ENCODE measurements around the gene SLC12A7. TPM values are rescaled to one million over a fixed set of nuclear protein-coding genes. Genes with fewer than 3 reads are reported as not detected.

Gene SLC12A7
- total RNA-seq, 1 experiment from 2014 or later, result 134 TPM

GRCh38 chr5:1051366-1051720, 60.5 kb downstream of the SLC12A7 start:
- no peak for DNase-seq (ENCODE audit: low spot score)

GRCh38 chr5:1050423-1051365, 61.2 kb downstream of the SLC12A7 start:
- DNase-seq (ENCODE audit: low spot score), result no peak

GRCh38 chr5:1048861-1049838, 62.7 kb downstream of the SLC12A7 start:
- DNase-seq (ENCODE audit: low spot score), result no peak

GRCh38 chr5:1048162-1048721, 63.6 kb downstream of the SLC12A7 start:
- no peak for DNase-seq (ENCODE audit: low spot score)

- DNase-seq (ENCODE audit: low spot score), result no peak
These were observed 64.4 kb downstream of the SLC12A7 start for GRCh38 chr5:1047332-1047965.

GRCh38 chr5:1045960-1046560, 65.8 kb downstream of the SLC12A7 start:
- DNase-seq (ENCODE audit: low spot score), result no peak

GRCh38 chr5:1044117-1044516, 67.7 kb downstream of the SLC12A7 start:
- no peak for DNase-seq (ENCODE audit: low spot score)

GRCh38 chr5:1043327-1043726, 68.5 kb downstream of the SLC12A7 start:
- no peak for DNase-seq (ENCODE audit: low spot score)

- no peak for DNase-seq (ENCODE audit: low spot score)
These were observed 69.2 kb downstream of the SLC12A7 start for GRCh38 chr5:1042626-1043025.

GRCh38 chr5:1041225-1042143, 70.4 kb downstream of the SLC12A7 start:
- DNase-seq (ENCODE audit: low spot score), result no peak

GRCh38 chr5:1040571-1040970, 71.3 kb downstream of the SLC12A7 start:
- DNase-seq (ENCODE audit: low spot score), result no peak

- DNase-seq (ENCODE audit: low spot score), result no peak
These were observed 72.1 kb downstream of the SLC12A7 start for GRCh38 chr5:1039706-1040260.

- no peak for DNase-seq (ENCODE audit: low spot score)
These were observed 72.7 kb downstream of the SLC12A7 start for GRCh38 chr5:1039210-1039548.

- DNase-seq (ENCODE audit: low spot score), result no peak
These were observed 73.2 kb downstream of the SLC12A7 start for GRCh38 chr5:1038417-1039209.

- DNase-seq (ENCODE audit: low spot score), result no peak
These were observed 74.0 kb downstream of the SLC12A7 start for GRCh38 chr5:1037671-1038416.

- peak; percentile 44 for DNase-seq (ENCODE audit: low spot score)
These were observed 74.7 kb downstream of the SLC12A7 start for GRCh38 chr5:1037123-1037670.

GRCh38 chr5:1036504-1037122, 75.2 kb downstream of the SLC12A7 start:
- no peak for DNase-seq (ENCODE audit: low spot score)

Data from HT-29 (cell line).